HFFc6 (cell line): Measurements from ENCODE around the gene DNAH2. TPM values are rescaled to one million over a fixed set of nuclear protein-coding genes. Genes with fewer than 3 reads are reported as not detected.

Experiments
- DNase-seq: peaks from one replicate; pipeline ENCODE4 v3.0.0-alpha.2; 2018
- H3K27ac Mint-ChIP-seq: 2 replicates; pipeline ENCODE4 v1.8.0; 2020; ENCODE audit warnings: mild to moderate bottlenecking, mixed read lengths
- H3K27me3 Mint-ChIP-seq: 2 replicates; pipeline ENCODE4 v1.8.0; 2021; ENCODE audit warnings: mild to moderate bottlenecking, moderate library complexity, mixed read lengths; ENCODE audit not compliant: insufficient read depth
- H3K36me3 Mint-ChIP-seq: 2 replicates; pipeline ENCODE4 v1.8.0; 2021; ENCODE audit warnings: low read depth, mixed read lengths
- H3K4me1 Mint-ChIP-seq: 2 replicates; pipeline ENCODE4 v1.8.0; 2020; ENCODE audit warnings: low read depth, mixed read lengths
- H3K4me3 Mint-ChIP-seq: 2 replicates; pipeline ENCODE4 v1.8.0; 2020; ENCODE audit warnings: mild to moderate bottlenecking, moderate library complexity, mixed read lengths
- H3K9me3 Mint-ChIP-seq: 2 replicates; pipeline ENCODE4 v1.8.0; 2020; ENCODE audit warnings: mild to moderate bottlenecking, mixed read lengths
- total RNA-seq, 6 experiments: library from RNA; stranded (reverse); fragmentation: NEBNext Ultra II Directional; extraction: Animal tissue kit (Norgen Biotek cat#: 25700); gene quantifications; 2 replicates in 1 of 6; 3 replicates in 5 of 6; pipeline ENCODE4 v1.2.3, GENCODE V29; 2021
- TF ChIP-seq, protein P1 (sequence below): fragments of 200-600 bp; sonication (generic); IDR thresholded peaks from 2 replicates; pipeline ENCODE4 v1.5.0; 2021; ENCODE audit warnings: antibody characterized with exemption, mild to moderate bottlenecking

Gene DNAH2
- total RNA-seq, 6 experiments from 2014 or later = not detected

DNA sequence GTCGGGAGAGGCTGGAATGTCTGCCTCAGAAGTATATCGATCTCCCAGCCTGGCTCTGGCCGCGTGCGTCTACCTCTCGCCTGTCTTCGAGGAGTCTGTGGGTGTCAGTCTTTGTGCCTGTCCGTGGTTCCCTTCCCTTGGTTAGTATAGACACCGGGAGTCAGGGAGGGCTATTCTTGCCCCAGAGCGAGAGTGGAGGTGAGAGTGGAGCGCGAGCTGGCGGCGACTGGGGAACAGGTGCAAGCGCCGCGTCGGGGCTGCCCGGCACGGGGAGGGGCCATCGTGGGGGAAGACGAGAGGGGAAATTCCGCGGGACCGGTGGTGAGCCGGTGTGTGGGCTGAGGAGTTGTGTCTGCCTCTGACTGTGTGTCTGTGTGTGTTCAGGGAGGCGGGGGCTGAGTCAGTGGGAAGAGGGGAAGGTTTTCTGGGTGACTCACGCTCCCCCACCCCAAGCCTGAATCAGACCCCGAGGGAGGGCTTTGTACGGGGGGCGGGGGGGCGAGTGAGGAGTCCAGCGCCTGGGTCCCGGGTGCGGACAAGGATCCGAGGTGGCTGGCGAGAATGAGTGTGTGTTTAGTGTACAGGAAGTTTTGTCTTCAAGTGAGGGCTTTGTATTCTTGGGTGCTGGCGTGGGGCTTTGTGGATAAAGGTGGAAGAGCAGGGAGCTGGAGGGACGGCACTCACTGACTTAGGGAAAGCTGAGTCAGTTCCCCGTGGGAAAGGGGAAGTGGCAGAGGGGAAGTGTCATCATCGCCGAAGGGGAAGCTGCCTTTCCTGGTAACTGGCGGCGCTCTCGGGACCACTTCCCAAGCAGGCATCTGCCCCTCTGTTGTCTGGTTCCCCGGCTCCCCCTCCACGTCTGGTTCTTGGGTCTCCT is 125.1 kb downstream of the DNAH2 start:
- H3K4me1 Mint-ChIP-seq = peaks cover 48% of the 10 kb centered on the region
- H3K27me3 Mint-ChIP-seq = peaks cover 8% of the 10 kb centered on the region
- H3K9me3 Mint-ChIP-seq = no peaks in the 10 kb centered on the region
- peak overlapping the region; percentile 86 for H3K4me3 Mint-ChIP-seq
- TF ChIP-seq, protein P1, sequence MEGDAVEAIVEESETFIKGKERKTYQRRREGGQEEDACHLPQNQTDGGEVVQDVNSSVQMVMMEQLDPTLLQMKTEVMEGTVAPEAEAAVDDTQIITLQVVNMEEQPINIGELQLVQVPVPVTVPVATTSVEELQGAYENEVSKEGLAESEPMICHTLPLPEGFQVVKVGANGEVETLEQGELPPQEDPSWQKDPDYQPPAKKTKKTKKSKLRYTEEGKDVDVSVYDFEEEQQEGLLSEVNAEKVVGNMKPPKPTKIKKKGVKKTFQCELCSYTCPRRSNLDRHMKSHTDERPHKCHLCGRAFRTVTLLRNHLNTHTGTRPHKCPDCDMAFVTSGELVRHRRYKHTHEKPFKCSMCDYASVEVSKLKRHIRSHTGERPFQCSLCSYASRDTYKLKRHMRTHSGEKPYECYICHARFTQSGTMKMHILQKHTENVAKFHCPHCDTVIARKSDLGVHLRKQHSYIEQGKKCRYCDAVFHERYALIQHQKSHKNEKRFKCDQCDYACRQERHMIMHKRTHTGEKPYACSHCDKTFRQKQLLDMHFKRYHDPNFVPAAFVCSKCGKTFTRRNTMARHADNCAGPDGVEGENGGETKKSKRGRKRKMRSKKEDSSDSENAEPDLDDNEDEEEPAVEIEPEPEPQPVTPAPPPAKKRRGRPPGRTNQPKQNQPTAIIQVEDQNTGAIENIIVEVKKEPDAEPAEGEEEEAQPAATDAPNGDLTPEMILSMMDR = peak; percentile 18; the same call in 1 of the 2 replicates
- H3K36me3 Mint-ChIP-seq = peaks cover 8% of the 10 kb centered on the region; the same call in 1 of the 2 replicates
- peak; percentile 87 for DNase-seq
- H3K27ac Mint-ChIP-seq = peak overlapping the region; percentile 97

DNA sequence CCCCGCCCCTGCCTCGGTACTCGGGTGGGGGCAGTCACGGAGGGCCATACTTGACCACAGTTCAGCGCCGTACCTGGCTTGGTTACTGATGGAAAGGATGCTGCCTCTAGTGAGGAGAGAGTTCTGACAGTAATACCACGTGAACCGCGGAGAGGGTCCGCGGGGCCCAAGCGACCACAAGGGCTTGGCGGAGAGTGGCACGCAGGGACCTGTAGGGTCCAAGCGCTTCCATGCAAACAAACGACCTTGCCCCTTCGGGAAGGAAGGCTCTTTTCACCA is 125.7 kb downstream of the DNAH2 start:
- peak overlapping the region; percentile 86 for H3K4me3 Mint-ChIP-seq
- H3K9me3 Mint-ChIP-seq = no peaks in the 10 kb centered on the region
- TF ChIP-seq, protein P1 = no peak
- DNase-seq = no peak
- peaks cover 44% of the 10 kb centered on the region for H3K4me1 Mint-ChIP-seq
- peak overlapping the region; percentile 97 for H3K27ac Mint-ChIP-seq
- peaks cover 8% of the 10 kb centered on the region for H3K27me3 Mint-ChIP-seq
- peaks cover 8% of the 10 kb centered on the region; the same call in 1 of the 2 replicates for H3K36me3 Mint-ChIP-seq

DNA sequence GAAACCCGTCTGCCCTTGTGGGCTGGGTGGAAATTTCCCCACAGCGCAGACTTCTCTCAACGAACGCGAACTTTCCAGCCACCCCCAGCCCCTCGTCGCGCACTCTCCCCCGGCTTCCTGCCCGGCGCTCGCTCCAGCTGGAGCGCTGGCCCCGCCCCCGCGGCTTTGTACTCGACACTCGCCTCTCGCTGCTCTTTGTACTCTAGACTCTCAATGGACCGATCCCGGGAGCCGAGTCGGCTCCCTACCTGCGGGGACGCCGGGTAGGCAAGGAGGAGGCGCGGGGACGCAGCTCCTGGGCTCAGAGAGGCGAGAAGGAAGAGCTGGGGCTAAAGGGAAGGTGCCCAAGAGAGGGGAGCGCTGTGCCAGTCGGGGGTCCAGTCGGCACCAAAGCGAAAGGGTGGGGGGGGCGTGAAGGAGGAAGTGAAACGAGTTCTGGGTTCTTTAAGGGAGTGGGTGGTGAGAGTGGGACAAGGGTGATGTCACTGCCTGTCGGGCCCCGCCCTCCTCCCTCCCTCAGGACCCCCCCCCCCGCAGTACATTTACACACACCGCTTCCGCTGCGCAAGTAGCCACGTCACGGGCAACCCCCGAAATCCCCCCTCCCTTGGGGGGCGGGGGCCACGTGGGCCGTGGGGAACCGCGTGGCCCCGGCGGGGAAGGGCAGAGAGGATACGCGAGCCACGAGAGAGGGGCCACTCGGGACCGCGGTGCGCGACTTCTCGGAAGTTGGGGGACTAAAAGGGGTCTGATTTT is 126.2 kb downstream of the DNAH2 start:
- H3K27ac Mint-ChIP-seq = peak overlapping the region; percentile 97
- peak overlapping the region; percentile 86 for H3K4me3 Mint-ChIP-seq
- no peaks in the 10 kb centered on the region for H3K9me3 Mint-ChIP-seq
- DNase-seq = peak; percentile 59
- H3K4me1 Mint-ChIP-seq = peaks cover 39% of the 10 kb centered on the region
- peaks cover 8% of the 10 kb centered on the region for H3K27me3 Mint-ChIP-seq
- TF ChIP-seq, protein P1 = no peak
- peaks cover 8% of the 10 kb centered on the region; the same call in 1 of the 2 replicates for H3K36me3 Mint-ChIP-seq

DNA sequence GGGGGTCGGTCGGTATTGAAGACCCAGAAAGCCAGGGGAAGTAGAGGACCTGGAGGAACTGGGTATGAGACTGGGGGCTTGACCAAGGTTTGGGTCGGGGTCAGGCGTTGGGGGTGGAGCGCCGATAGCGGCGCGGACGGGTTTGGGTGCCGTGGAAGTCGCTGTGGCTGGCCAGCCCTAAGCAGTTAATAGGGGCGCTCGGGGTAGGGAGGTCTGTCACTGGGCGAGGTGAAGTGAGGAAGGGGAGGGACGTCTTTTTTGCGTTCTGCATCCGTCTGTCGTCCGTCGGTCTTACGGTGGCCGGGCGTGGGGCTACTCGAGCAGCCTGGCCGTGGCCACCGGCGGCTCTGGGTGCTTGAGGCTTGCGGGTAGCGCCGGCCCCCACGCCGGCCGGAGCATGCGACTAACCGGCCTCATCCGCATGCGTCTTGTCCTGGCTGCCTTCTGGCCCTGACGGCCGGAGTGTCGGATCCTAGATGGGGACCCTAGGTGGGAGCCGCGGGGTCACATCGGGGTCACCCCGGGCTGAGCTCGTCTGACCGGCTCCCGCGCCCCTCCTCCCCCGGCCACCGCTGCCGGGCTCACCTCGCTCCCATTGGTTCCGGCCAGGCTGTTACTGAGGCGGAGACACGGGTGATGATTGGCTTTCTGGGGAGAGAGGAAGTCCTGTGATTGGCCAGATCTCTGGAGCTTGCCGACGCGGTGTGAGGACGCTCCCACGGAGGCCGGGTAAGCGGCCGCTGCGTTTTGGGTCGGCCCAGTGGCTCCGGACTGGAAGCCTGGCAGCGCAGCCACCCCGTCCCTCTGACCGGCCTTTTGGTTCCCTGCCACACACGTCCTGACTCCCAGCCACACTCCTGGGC is 127.0 kb downstream of the DNAH2 start:
- Mint-ChIP-seq H3K27ac (peak overlapping the region; percentile 97), H3K36me3 (peaks cover 8% of the 10 kb centered on the region; the same call in 1 of the 2 replicates), H3K4me3 (peak overlapping the region; percentile 86), H3K27me3 (peaks cover 8% of the 10 kb centered on the region), H3K9me3 (no peaks in the 10 kb centered on the region), H3K4me1 (peaks cover 31% of the 10 kb centered on the region)
- TF ChIP-seq, protein P1 = no peak
- peak; percentile 95 for DNase-seq
